ENCODE measurements around the gene SERPINA1.
"Not testable (repeated sequence)": the region's sequence is repeated elsewhere in the genome, so short reads cannot be mapped to it uniquely, and the experiment has no call there.

Gene SERPINA1

GRCh38 chr14:94388384-94389103 lies at the start of gene SERPINA1:
Gene SERPINA1 (minus strand): TSS chr14:94388602. CDS start chr14:94383237, 5,365 bp downstream.
- DNase-seq (ENCODE audit: low spot score in 2 of 2) = no peak
- Mint-ChIP-seq H3K9me3 (no peaks in the 10 kb centered on the region), H3K27ac (ENCODE audit: low read depth) (no peak within 1 kb of the TSS), H3K27me3 (no peaks in the 10 kb centered on the region), H3K4me1 (peaks cover 11% of the 10 kb centered on the region), H3K4me3 (no peak within 1 kb of the TSS), H3K36me3 (ENCODE audit: insufficient read depth) (peaks cover 2% of the 10 kb centered on the region)
- ATAC-seq (replicated peaks; ENCODE audit: extremely low read depth, poor library complexity, severe bottlenecking) = no peak

- no peaks in the 10 kb centered on the region for H3K9me3 Mint-ChIP-seq
- H3K36me3 Mint-ChIP-seq (ENCODE audit: insufficient read depth) = no peaks in the 10 kb centered on the region
- no peak overlapping the region for H3K4me3 Mint-ChIP-seq
- no peaks in the 10 kb centered on the region for H3K4me1 Mint-ChIP-seq
- no peak for DNase-seq (ENCODE audit: low spot score in 2 of 2)
- H3K27me3 Mint-ChIP-seq = peaks cover 59% of the 10 kb centered on the region
- no peak overlapping the region for H3K27ac Mint-ChIP-seq (ENCODE audit: low read depth)
- ATAC-seq (replicated peaks; ENCODE audit: extremely low read depth, poor library complexity, severe bottlenecking) = no peak
Measured at GRCh38 chr14:94428610-94429009, 40.2 kb upstream of the SERPINA1 start.

- Mint-ChIP-seq H3K4me3 (no peak overlapping the region), H3K27me3 (peaks cover 62% of the 10 kb centered on the region), H3K4me1 (peaks cover 4% of the 10 kb centered on the region), H3K9me3 (no peaks in the 10 kb centered on the region), H3K27ac (ENCODE audit: low read depth) (no peak overlapping the region), H3K36me3 (ENCODE audit: insufficient read depth) (no peaks in the 10 kb centered on the region)
- DNase-seq (ENCODE audit: low spot score in 2 of 2) (no peak), ATAC-seq (replicated peaks; ENCODE audit: extremely low read depth, poor library complexity, severe bottlenecking) (no peak)
Measured at GRCh38 chr14:94427016-94427613, 38.7 kb upstream of the SERPINA1 start.

DNA sequence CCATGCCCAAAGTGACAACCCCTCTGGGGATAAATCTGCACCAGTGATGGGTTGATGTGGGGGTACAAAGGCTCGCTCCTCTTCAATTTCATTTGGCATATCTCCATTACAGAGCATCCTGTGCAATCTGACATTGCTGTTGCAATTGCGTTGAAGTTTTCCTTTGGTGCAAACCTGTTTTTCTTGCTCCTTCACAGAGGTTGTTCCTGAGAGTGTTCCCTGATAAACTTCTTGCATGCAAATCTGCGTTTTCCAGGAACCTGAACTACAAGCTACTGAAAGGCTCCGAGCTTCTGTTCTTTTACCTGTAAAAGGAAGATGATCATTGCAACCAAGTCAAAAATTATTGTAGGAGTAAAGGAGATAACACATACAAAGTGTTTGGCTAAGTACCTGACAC lies 38.1 kb upstream of the SERPINA1 start:
- no peaks in the 10 kb centered on the region for H3K9me3 Mint-ChIP-seq
- H3K27ac Mint-ChIP-seq (ENCODE audit: low read depth) = no peak overlapping the region
- H3K4me3 Mint-ChIP-seq = no peak overlapping the region
- H3K36me3 Mint-ChIP-seq (ENCODE audit: insufficient read depth) = no peaks in the 10 kb centered on the region
- ATAC-seq (replicated peaks; ENCODE audit: extremely low read depth, poor library complexity, severe bottlenecking) = no peak
- no peak for DNase-seq (ENCODE audit: low spot score in 2 of 2)
- peaks cover 64% of the 10 kb centered on the region for H3K27me3 Mint-ChIP-seq
- peaks cover 4% of the 10 kb centered on the region for H3K4me1 Mint-ChIP-seq

DNA sequence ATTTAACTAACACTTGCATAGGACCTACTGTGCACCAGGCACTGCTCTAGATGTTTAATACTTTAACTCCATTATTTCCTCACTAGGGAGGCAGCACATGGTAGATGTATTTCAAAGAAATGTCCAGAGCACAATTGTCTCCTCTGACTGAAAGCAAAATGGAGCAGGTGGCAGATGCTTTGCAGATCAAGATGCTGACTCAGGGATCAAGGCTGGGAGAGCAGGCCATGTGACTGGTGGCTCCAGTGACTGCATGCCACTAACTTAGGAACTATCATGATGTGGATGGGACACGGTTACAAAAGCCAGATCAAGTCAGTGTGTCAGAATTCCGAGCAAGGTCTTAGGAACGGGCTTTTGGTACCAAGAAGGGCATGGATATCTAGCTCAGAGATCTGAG lies 36.0 kb upstream of the SERPINA1 start:
- Mint-ChIP-seq H3K4me3 (no peak overlapping the region), H3K9me3 (no peaks in the 10 kb centered on the region), H3K27me3 (peaks cover 70% of the 10 kb centered on the region), H3K27ac (ENCODE audit: low read depth) (no peak overlapping the region), H3K4me1 (peaks cover 4% of the 10 kb centered on the region), H3K36me3 (ENCODE audit: insufficient read depth) (no peaks in the 10 kb centered on the region)
- ATAC-seq (replicated peaks; ENCODE audit: extremely low read depth, poor library complexity, severe bottlenecking) (no peak), DNase-seq (ENCODE audit: low spot score in 2 of 2) (no peak)

- no peak for DNase-seq (ENCODE audit: low spot score in 2 of 2)
Measured at GRCh38 chr14:94423453-94424056, 35.2 kb upstream of the SERPINA1 start.

DNA sequence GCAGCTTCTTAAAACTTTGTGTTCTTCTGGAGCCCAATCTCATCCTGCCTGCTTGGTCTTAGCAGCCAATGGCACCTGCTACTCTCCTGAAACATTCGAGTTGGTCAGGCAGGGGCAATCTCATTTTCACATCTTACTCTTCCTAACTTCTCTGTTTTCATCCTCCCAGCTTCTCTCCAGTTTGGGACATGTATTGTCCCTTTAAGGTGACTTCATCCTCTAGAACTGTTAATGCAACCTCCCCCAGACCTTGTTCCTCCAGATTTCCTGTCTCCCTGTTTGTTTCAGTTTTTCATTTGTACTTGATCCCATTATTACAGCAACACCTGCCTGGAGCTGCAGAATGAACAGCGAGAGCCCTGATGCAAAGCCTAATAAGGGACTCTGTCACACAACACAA lies 32.9 kb upstream of the SERPINA1 start:
- Mint-ChIP-seq H3K4me3 (no peak overlapping the region), H3K27ac (ENCODE audit: low read depth) (no peak overlapping the region)

More at GRCh38 chr14:94423453-94424056, 35.2 kb upstream of the SERPINA1 start:
- H3K4me3 Mint-ChIP-seq = no peak overlapping the region
- no peaks in the 10 kb centered on the region for H3K36me3 Mint-ChIP-seq (ENCODE audit: insufficient read depth)
- ATAC-seq (replicated peaks; ENCODE audit: extremely low read depth, poor library complexity, severe bottlenecking) = no peak
- peaks cover 4% of the 10 kb centered on the region for H3K4me1 Mint-ChIP-seq
- peaks cover 62% of the 10 kb centered on the region for H3K27me3 Mint-ChIP-seq
- H3K27ac Mint-ChIP-seq (ENCODE audit: low read depth) = no peak overlapping the region
- H3K9me3 Mint-ChIP-seq = no peaks in the 10 kb centered on the region

DNA sequence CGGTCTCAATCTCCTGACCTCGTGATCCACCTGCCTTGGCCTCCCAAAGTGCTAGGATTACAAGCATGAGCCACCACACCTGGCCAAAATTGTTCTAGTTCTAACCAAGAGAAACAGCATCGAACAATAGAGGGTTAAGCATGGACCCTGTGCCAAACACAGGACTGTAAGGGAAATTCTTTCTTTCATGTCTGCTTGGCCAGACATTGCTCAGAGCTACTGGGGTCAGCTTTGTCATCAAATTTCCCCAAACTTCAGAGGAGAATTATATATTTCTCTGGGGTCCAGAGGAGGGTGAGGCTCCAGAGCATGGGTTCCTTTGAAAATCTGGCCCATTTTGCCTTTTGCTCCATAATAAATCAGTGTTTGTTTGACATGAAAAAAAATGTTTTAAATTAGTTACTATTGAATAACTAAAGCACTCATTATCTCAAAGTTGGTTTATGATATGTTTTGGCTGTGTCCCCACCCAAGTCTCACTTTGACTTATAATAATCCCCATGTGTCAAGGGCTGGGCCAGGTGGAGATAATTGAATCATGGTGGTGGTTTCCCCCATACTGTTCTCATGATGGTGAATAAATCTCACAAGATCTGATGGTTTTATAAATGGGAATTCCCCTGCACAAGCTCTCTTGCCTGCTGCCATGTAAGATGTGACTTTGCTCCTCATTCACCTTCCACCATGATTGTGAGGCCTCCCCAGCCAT lies 29.2 kb upstream of the SERPINA1 start:
- peaks cover 36% of the 10 kb centered on the region for H3K27me3 Mint-ChIP-seq
- H3K4me1 Mint-ChIP-seq; ATAC-seq (replicated peaks; ENCODE audit: extremely low read depth, poor library complexity, severe bottlenecking); DNase-seq (ENCODE audit: low spot score in 2 of 2); H3K27ac Mint-ChIP-seq (ENCODE audit: low read depth); H3K36me3 Mint-ChIP-seq (ENCODE audit: insufficient read depth); H3K9me3 Mint-ChIP-seq; H3K4me3 Mint-ChIP-seq: not testable (repeated sequence)

More for the DNA sequence above, 32.9 kb upstream of the SERPINA1 start:
- H3K4me1 Mint-ChIP-seq = peaks cover 4% of the 10 kb centered on the region
- H3K27me3 Mint-ChIP-seq = peaks cover 49% of the 10 kb centered on the region
- no peak for ATAC-seq (replicated peaks; ENCODE audit: extremely low read depth, poor library complexity, severe bottlenecking)
- H3K36me3 Mint-ChIP-seq (ENCODE audit: insufficient read depth) = no peaks in the 10 kb centered on the region
- no peak for DNase-seq (ENCODE audit: low spot score in 2 of 2)
- H3K9me3 Mint-ChIP-seq = peaks cover under 1% of the 10 kb centered on the region

GRCh38 chr14:94412671-94413638 lies 24.6 kb upstream of the SERPINA1 start:
- H3K27ac Mint-ChIP-seq (ENCODE audit: low read depth) = no peak overlapping the region
- DNase-seq (ENCODE audit: low spot score in 2 of 2) (no peak), ATAC-seq (replicated peaks; ENCODE audit: extremely low read depth, poor library complexity, severe bottlenecking) (no peak)
- no peaks in the 10 kb centered on the region for H3K4me1 Mint-ChIP-seq
- peaks cover 12% of the 10 kb centered on the region for H3K9me3 Mint-ChIP-seq
- no peak overlapping the region for H3K4me3 Mint-ChIP-seq
- H3K27me3 Mint-ChIP-seq = peaks cover 49% of the 10 kb centered on the region
- no peaks in the 10 kb centered on the region for H3K36me3 Mint-ChIP-seq (ENCODE audit: insufficient read depth)

- Mint-ChIP-seq H3K4me3 (no peak overlapping the region), H3K36me3 (ENCODE audit: insufficient read depth) (no peaks in the 10 kb centered on the region)
Measured at GRCh38 chr14:94411638-94412037, 23.2 kb upstream of the SERPINA1 start.

DNA sequence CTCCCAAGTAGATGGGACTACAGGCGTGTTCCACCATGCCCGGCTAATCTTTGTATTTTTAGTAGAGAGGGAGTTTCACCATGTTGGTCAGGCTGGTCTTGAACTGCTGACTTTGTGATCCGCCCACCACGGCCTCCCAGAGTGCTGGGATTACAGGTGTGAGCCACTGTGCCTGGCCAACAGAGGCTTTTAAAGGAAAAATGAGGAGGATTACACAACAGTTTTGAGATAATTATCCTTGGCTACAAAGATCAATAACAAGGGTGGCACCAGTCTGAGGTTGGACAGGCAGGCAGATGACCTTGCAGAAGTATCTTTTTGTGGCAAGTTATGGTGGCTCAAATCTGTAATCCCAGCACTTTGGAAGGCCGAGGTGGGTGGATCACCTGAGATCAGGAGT lies 21.0 kb upstream of the SERPINA1 start:
- not testable (repeated sequence) for H3K27ac Mint-ChIP-seq (ENCODE audit: low read depth); DNase-seq (ENCODE audit: low spot score in 2 of 2); ATAC-seq (replicated peaks; ENCODE audit: extremely low read depth, poor library complexity, severe bottlenecking); H3K9me3 Mint-ChIP-seq; H3K36me3 Mint-ChIP-seq (ENCODE audit: insufficient read depth); H3K4me3 Mint-ChIP-seq; H3K4me1 Mint-ChIP-seq
- peaks cover 37% of the 10 kb centered on the region for H3K27me3 Mint-ChIP-seq

More at GRCh38 chr14:94411638-94412037, 23.2 kb upstream of the SERPINA1 start:
- Mint-ChIP-seq H3K9me3 (peaks cover 12% of the 10 kb centered on the region), H3K27me3 (peaks cover 49% of the 10 kb centered on the region), H3K27ac (ENCODE audit: low read depth) (no peak overlapping the region), H3K4me1 (no peaks in the 10 kb centered on the region)
- DNase-seq (ENCODE audit: low spot score in 2 of 2) (no peak), ATAC-seq (replicated peaks; ENCODE audit: extremely low read depth, poor library complexity, severe bottlenecking) (no peak)

Data from central memory CD8-positive, alpha-beta T cell (primary cell).